HCT116 (cell line): ENCODE data around the gene TFB2M. TPM values are rescaled to one million over a fixed set of nuclear protein-coding genes. Genes with fewer than 3 reads are reported as not detected.

ENCODE experiments used
- ATAC-seq: fragments of 200-7000 bp; cut with Tn5 transposase; 2 replicates; pipeline ENCODE4 v1.9.1; 2020; ENCODE audit warnings: mild to moderate bottlenecking, moderate library complexity
- BruUV-seq: library from RNA; stranded (reverse); fragments of 400-500 nt; replicated peaks from 2 replicates; lab custom pipeline; 2021; lab: Mats Ljungman, UMichigan
- CTCF ChIA-PET: fragments of 300-600 bp; sonication (Branson Sonifier 250); formaldehyde crosslinking; loops from one replicate; lab custom pipeline; 2021; ENCODE audit warnings: antibody characterized with exemption; lab: Charles Lee
- POLR2A ChIA-PET: fragments of 300-600, 350-600 bp; sonication (Branson Sonifier 250); formaldehyde crosslinking; loops from one replicate; lab custom pipeline; 2021; ENCODE audit warnings: antibody characterized with exemption; lab: Charles Lee
- RAD21 ChIA-PET, 2 experiments: fragments of 300-600 bp; sonication (Branson Sonifier 250); formaldehyde crosslinking; loops; one replicate each; lab custom pipeline; 2023; ENCODE audit warnings: low total read pairs in 2 of 2; ENCODE audit not compliant: uncharacterized antibody in 2 of 2, unreplicated experiment in 2 of 2, low non-redundant PET in 1 of 2; lab: Charles Lee
- DNase-seq: peaks from one replicate; pipeline ENCODE4 v3.0.0-alpha.2; 2010; ENCODE audit warnings: low read depth, low spot score
- H2AFZ ChIP-seq: fragments of 200-600 bp; shearing (Covaris generic), sonication (generic); 2 replicates; pipeline ENCODE4 v1.6.1; 2017; ENCODE audit warnings: low read depth, mixed run types, mixed read lengths, antibody characterized with exemption, low read length; ENCODE audit not compliant: poor library complexity, severe bottlenecking
- H3K27ac ChIP-seq: 2 replicates; pipeline ENCODE4 v1.5.1; 2012; ENCODE audit warnings: low read depth, low read length
- H3K27me3 ChIP-seq: fragments of 200-600 bp; sonication (generic); 2 replicates; pipeline ENCODE4 v1.6.1; 2016; ENCODE audit warnings: mixed run types, low read length, mixed read lengths; ENCODE audit not compliant: insufficient read depth
- H3K36me3 ChIP-seq, 2 experiments: fragments of 200-500 bp in 1 of 2; fragments of 200-600 bp in 1 of 2; sonication (Bioruptor generic) in 1 of 2; sonication (generic) in 1 of 2; 2 replicates each; pipeline versions ENCODE4 v1.5.1 to v1.6.1; 2014 to 2016; ENCODE audit warnings: low read length in 2 of 2, inconsistent platforms in 1 of 2, mixed read lengths in 1 of 2, mixed run types in 1 of 2; ENCODE audit not compliant: insufficient read depth in 2 of 2, control insufficient read depth in 1 of 2
- H3K4me1 ChIP-seq, 2 experiments: fragments of 200-600 bp in 1 of 2; sonication (generic) in 1 of 2; 2 replicates each; pipeline versions ENCODE4 v1.5.1 to v1.6.1; 2012 to 2017; ENCODE audit warnings: low read length in 2 of 2, inconsistent platforms in 1 of 2, mild to moderate bottlenecking in 1 of 2, mixed read lengths in 1 of 2, mixed run types in 1 of 2, moderate library complexity in 1 of 2; ENCODE audit not compliant: insufficient read depth in 2 of 2, control insufficient read depth in 1 of 2
- H3K4me2 ChIP-seq: fragments of 200-600 bp; sonication (generic); 2 replicates; pipeline ENCODE4 v1.6.1; 2017; ENCODE audit warnings: mixed run types, low read length, mixed read lengths
- H3K4me3 ChIP-seq, 2 experiments: fragments of 200-600 bp in 1 of 2; sonication (generic) in 1 of 2; replicated peaks in 1 of 2; 2 replicates each; pipeline ENCODE4 v1.5.1; 2011 to 2016; ENCODE audit warnings: low read length in 2 of 2, control low read depth in 1 of 2, low read depth in 1 of 2, mild to moderate bottlenecking in 1 of 2, mixed read lengths in 1 of 2, mixed run types in 1 of 2
- H3K79me2 ChIP-seq: fragments of 200-600 bp; sonication (generic); 2 replicates; pipeline ENCODE4 v1.6.1; 2017; ENCODE audit warnings: mild to moderate bottlenecking, mixed run types, low read length, moderate library complexity, mixed read lengths; ENCODE audit not compliant: insufficient read depth
- H3K9ac ChIP-seq: fragments of 200-600 bp; sonication (generic); 2 replicates; pipeline ENCODE4 v1.6.1; 2016; ENCODE audit warnings: low read length, mixed read lengths
- H3K9me2 ChIP-seq: fragments of 200-600 bp; sonication (generic), shearing (Covaris generic); 2 replicates; pipeline ENCODE4 v1.6.1; 2017; ENCODE audit warnings: mixed run types, mild to moderate bottlenecking, moderate library complexity; ENCODE audit not compliant: insufficient read depth
- H3K9me3 ChIP-seq, 2 experiments: fragments of 200-500 bp in 1 of 2; fragments of 200-600 bp in 1 of 2; sonication (Bioruptor generic) in 1 of 2; sonication (generic) in 1 of 2; 2 replicates each; pipeline ENCODE4 v1.6.1; 2014 to 2017; ENCODE audit warnings: low read length in 2 of 2, mixed read lengths in 2 of 2, inconsistent platforms in 1 of 2, low read depth in 1 of 2, mild to moderate bottlenecking in 1 of 2, mixed run types in 1 of 2, moderate library complexity in 1 of 2; ENCODE audit not compliant: control insufficient read depth in 1 of 2, insufficient read depth in 1 of 2
- H4K20me1 ChIP-seq: fragments of 200-600 bp; sonication (generic), shearing (Covaris generic); 2 replicates; pipeline ENCODE4 v1.6.1; 2017; ENCODE audit warnings: mixed run types, mild to moderate bottlenecking, moderate library complexity; ENCODE audit not compliant: insufficient read depth
- ATF3 ChIP-seq: IDR thresholded peaks from 2 replicates; pipeline ENCODE4 v1.6.1; 2012
- CBX3 ChIP-seq: IDR thresholded peaks from 2 replicates; pipeline ENCODE4 v1.6.1; 2012; ENCODE audit warnings: low read depth
- CEBPB ChIP-seq: IDR thresholded peaks from 2 replicates; pipeline ENCODE4 v1.6.1; 2012; ENCODE audit warnings: low read depth
- EGR1 ChIP-seq: IDR thresholded peaks from 2 replicates; pipeline ENCODE4 v1.6.1; 2012; ENCODE audit warnings: low read depth
- ELF1 ChIP-seq: IDR thresholded peaks from 2 replicates; pipeline ENCODE4 v1.6.1; 2012; ENCODE audit warnings: low read depth, borderline replicate concordance
- EZH2phosphoT487 ChIP-seq: fragments of 200-600 bp; IDR thresholded peaks from 2 replicates; pipeline ENCODE4 v1.6.1; 2018; ENCODE audit warnings: antibody characterized with exemption, borderline replicate concordance
- JUND ChIP-seq: IDR thresholded peaks from 2 replicates; pipeline ENCODE4 v1.6.1; 2012
- POLR2A ChIP-seq: IDR thresholded peaks from 2 replicates; pipeline ENCODE4 v1.7.0; 2011; ENCODE audit warnings: borderline replicate concordance; ENCODE audit not compliant: insufficient read depth, insufficient read length; ENCODE audit errors: extremely low read depth
- RAD21 ChIP-seq: IDR thresholded peaks from 2 replicates; pipeline ENCODE4 v1.6.1; 2012; ENCODE audit warnings: low read depth, mild to moderate bottlenecking
- SP1 ChIP-seq: IDR thresholded peaks from 2 replicates; pipeline ENCODE4 v1.6.1; 2012; ENCODE audit warnings: low read depth
- ZFX ChIP-seq: fragments of 450-650 bp; IDR thresholded peaks from 2 replicates; pipeline ENCODE4 v1.6.1; 2017
- intact Hi-C: fragments of 100-400 bp; cut with micrococcal nuclease; formaldehyde crosslinking; loops from 2 replicates; pipeline ENCODE4 v1.10.0; 2022
- total RNA-seq: library from RNA; stranded (reverse); gene quantifications from one replicate; pipeline ENCODE4 v1.2.1, GENCODE V29; 2021; ENCODE audit not compliant: unreplicated experiment

Gene TFB2M
- total RNA-seq, 1 experiment from 2014 or later = 24.4 TPM

- Histone ChIP-seq H3K36me3 (no peaks in the 10 kb centered on the region), H2AFZ (no peak overlapping the region), H3K9ac (no peak overlapping the region), H3K4me1 (peaks cover 10 to 15% of the 10 kb centered on the region in 2 experiments), H3K27ac (no peak overlapping the region), H3K79me2 (peaks cover 78% of the 10 kb centered on the region), H3K9me3 (no peaks in the 10 kb centered on the region), H3K27me3 (no peaks in the 10 kb centered on the region), H3K9me2 (no peaks in the 10 kb centered on the region), H3K4me3 (no peak overlapping the region), H4K20me1 (no peaks in the 10 kb centered on the region), H3K4me2 (no peak overlapping the region)
- ATAC-seq (no peak), DNase-seq (no peak)
- TF ChIP-seq EGR1 (no peak), EZH2phosphoT487 (no peak), SP1 (no peak), CBX3 (no peak), CEBPB (no peak), RAD21 (no peak)
- RAD21 ChIA-PET = no interaction called here
- CTCF ChIA-PET = no interaction called here
- POLR2A ChIA-PET = no interaction called here
- no TSS peak for BruUV-seq
- intact Hi-C loops = no loop called here
Observed at GRCh38 chr1:246569248-246570238, 3.5 kb upstream of the TFB2M start.

- no peak overlapping the region for H2AFZ ChIP-seq
- ChIA-PET POLR2A (no interaction called here), RAD21 (no interaction called here)
Observed at GRCh38 chr1:246567646-246568235, 1.7 kb upstream of the TFB2M start.

More at GRCh38 chr1:246567646-246568235, 1.7 kb upstream of the TFB2M start:
- ATAC-seq (no peak), DNase-seq (no peak)
- Histone ChIP-seq H3K4me1 (peaks cover 10 to 16% of the 10 kb centered on the region in 2 experiments), H3K27me3 (no peaks in the 10 kb centered on the region), H3K4me2 (peak overlapping the region; percentile 68), H3K9ac (peak overlapping the region; percentile 80), H3K36me3 (peaks cover 3 to 7% of the 10 kb centered on the region in 2 experiments; a peak in 3 of 4 replicates), H4K20me1 (no peaks in the 10 kb centered on the region), H3K27ac (peak overlapping the region; percentile 82; the same call in 1 of the 2 replicates), H3K79me2 (peaks cover 90% of the 10 kb centered on the region), H3K9me2 (no peaks in the 10 kb centered on the region), H3K4me3 (peak overlapping the region; percentile 73 to 92), H3K9me3 (no peaks in the 10 kb centered on the region)
- TF ChIP-seq ATF3 (no peak), POLR2A (no peak), ZFX (no peak), RAD21 (no peak), ELF1 (no peak), EGR1 (no peak), JUND (no peak)
- intact Hi-C loops = loop anchor here (2.0 kb wide), 2 partner anchors 121 to 131 kb away; no protein-coding TSS in a partner anchor
- BruUV-seq = no TSS peak
- CTCF ChIA-PET = no interaction called here
